NCI-H1105 treated with DMSO at 0.1 percent for 48 hours (cell line): ENCODE data around the gene SDK2.

ENCODE experiments used
- DNase-seq: peaks from one replicate; lab custom pipeline; 2025; lab: John Stamatoyannopoulos, UW

Gene SDK2

DNA sequence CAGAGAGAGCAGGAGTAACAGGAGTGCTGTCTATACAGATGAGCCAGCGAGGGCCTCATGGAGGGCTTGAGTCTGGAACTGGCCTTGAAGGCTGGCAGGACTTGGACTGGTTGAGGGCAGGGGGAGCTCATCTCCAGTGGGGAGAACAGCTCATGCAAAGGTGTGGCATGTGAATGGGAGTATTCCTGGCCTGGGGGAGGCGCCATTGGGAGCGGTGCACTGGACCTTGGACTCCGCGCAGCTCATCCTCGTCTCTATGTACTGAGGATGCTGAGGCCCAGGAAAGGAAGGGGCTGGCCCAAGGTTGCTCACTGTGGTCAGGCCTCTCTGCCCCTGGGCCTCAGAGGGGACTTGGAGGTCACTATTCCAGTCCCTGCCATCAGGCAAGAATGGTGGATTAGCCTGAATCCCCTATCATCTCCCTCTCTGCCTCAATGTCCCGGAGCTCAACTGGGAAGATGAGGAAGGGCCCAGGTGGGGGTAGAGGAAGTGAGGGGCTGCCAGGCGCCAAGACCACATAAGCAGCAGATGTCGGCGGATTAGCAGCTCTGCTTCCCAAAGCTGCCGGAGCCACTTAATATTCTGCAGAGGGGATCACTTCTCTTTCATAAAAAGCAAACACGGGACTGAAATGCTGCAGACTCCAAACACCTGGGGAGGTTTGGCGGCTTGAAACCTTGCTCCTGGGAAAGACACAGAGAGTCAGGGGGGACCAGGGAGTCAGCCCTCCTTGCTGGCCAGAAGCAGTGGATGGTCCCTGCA, 88.9 kb downstream of the SDK2 start:
- DNase-seq, result no peak

DNA sequence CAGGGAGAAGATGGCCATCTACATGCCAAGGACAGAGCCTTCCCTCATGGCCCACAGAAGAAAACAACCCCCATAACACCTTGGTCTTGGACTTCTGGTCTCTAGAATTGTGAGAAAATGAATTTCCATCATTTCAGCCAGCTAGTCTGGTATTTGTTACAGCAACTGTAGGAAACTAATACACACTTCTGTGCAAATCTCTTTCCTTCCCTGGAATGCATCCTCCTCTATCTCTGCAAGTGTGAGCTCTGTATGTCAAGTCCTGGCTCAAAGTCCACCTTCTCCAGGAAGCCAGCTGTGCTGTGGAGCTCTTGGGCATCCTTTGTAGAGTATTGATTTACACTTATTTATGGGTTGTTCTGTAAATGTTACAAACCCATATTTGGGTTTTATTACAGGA, 89.7 kb downstream of the SDK2 start:
- no peak for DNase-seq

DNA sequence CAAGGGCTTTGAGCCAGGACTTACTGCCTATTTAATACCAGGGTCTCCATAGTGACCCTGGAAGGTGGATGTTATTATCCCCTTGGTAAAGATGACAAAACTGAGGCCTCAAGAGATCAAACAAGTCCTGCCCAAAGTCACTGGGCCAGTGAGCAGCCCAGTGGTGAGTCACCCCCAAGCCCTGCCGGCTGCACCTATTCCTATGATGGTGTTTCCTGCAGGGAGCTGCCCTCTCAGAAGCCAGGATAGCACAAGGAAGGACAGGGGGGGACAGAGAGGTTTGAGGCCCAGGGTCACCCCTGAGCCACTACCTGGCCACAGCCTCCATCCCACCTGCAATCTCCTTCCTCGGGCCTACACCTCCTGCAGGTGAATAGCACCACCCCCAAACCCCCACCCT, 90.9 kb downstream of the SDK2 start:
- DNase-seq, result no peak

DNA sequence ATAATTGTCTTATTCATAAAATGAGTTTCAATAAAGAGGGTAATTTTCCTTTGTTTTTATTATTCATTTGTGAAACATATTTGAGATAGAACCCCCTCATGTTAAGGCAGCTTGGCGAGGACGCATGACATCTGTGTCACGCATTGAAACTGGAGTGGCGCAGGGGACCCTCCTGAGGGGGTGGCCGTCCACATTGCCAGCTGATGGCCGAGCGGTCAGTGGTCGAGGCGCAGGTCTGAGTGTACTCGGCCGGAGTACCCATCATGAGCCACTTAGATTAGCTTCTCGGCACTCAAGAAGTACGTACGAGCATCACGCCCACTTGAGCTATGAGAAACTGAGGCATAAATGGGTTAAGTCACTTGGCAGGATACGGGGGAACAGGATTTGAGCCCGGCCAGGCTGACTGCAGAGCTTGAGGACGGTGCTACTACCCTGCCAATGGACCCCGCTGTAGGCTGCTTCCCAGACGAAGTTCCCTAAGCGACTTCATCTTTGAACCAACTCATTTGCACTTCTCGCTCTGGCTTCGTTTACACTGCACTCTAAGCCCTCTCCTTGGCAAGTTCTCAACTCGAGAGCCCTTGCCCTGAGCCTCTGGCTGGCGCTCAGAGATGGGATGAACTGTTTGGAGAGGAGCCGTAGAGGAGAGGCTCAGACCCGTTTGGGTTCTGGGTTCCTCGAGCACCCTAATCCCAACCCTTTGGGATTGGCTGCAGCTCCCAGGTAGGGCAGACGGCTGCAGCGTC, 91.8 kb downstream of the SDK2 start:
- no peak for DNase-seq

DNA sequence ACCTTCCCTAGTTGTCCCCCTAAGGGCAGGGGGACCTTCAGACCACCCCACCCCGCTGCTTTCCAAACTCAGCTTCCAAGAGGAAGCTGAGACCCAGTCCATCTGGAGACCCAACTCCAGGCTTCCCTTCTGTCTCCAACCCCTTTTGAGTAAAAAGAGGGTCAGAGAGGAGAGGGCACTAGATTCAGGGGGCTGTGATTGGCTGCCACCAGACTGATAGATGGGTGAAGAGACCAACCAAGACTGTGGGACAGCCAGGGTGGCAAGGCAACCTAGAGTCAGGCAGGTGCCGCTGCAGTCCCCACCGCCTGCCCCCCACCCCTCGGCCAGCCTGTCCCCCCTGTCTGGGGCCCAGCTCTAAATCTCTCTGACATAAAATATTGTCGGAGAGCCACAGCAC, 92.5 kb downstream of the SDK2 start:
- DNase-seq, result no peak

DNA sequence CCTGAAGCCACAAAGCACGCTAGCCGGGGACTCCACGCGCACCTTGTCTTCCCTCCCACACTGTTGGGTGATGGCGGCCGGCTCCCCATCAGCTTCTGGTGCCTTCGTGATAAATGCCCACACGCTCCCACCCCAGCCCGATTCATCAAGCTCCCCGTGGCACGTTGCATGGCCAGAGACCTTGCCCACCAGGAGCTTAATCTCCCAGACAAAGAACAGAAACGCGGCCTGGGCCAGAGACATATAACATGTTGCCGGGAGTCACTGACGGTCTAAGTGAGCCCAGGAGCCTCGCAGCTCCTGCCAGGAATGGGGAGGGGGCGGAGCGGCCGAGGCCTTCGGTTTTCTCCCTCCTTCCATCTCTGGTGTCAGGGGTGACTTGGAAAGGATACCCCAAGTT, 93.1 kb downstream of the SDK2 start:
- DNase-seq, result no peak

DNA sequence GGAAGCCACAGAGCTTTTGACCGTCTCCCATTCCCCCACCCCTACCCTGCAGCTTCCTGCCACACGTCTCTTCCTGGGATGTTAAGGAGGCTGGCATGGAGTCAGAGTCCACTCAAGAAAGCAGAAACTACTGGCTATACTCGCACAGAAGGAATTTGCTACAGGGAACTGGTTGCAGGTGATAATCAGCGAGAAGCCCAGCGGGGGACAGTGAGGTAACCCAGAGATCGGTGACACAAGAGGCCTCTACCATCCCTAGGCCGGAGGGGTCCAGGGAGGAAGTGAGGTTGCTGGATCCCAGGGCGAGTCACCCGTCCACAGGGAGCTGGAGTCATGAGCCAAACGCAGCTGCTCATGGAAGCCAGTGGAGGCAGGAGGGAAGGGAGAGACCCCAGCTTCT, 93.7 kb downstream of the SDK2 start:
- DNase-seq, result no peak

DNA sequence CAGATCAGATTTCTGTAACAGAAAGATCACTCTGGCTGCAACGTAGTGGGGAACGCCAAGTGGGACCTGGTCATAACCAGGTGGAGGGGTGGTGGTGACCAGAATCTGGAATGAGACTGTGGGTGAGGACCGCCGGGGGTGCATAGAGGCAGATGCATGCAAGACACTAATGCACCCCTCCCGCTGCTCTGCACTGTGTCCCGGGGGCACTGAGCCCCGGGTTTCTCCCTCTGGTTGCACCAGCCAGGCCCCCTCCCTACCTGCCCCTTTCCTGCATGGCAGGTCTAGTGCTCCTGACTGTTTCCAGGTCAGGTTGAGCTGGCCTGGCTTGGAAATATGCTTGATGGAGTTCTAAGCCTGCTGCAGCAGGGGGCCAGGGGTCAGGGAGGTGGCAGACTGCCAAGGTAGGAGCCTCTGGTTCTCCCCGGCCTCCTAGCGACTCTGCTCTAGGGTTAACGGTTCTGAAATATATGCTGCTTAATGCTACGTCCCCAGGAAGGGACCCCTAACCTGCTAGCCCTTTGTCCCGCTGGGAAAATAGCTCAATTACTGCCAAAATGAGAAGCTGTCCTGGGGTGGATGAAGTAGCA, 94.3 kb downstream of the SDK2 start:
- no peak for DNase-seq

DNA sequence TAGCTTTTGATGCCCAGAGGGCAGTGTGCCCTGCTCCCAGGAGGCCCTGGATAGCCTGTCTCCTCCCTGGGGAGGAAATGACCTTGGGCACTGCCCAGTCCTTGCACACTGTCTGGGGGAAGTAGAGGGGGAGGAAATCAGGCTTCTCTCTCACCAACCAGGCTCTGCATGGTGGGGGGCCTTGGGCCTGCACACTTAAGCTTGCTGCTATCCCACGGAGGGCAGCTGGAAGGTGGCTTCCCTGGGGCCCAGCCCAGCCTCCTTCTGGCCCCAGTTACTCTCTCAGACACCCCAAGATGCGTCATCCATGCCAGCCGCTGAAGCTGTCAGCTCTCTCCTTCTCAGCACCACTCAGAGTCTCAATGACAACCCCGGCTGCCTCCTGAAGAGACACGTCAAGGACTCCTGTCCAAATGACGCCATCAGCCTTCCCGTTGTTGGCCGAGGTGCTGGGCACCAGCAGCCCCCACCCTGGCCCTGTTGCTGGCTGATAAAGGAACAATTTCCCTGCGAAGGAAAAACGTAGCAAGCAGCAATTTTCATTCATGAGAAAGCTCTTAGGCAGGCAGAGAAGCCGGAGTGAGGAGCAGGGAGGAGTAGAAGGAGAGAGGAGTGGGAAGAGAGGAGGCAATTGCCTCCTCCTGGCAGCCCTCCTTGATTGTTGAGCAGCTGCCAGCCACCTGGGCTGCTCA, 95.5 kb downstream of the SDK2 start:
- DNase-seq, result no peak

DNA sequence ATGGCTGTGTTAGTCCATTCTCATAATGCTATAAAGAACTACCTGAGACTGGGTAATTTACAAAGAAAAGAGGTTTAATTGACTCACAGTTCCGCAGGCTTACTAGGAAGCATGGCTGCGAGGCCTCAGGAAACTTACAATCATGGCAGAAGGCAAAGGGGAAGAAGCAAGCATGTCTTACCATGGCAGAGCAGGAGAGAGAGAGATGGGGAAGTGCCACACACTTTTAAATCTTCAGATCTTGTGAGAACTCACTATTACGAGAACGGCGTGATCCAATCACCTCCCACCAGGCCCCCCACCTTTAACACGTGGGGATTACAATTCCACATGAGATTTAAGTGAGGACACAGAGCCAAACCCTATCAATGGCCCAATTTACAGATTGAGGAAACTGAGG, 96.5 kb downstream of the SDK2 start:
- no peak for DNase-seq

DNA sequence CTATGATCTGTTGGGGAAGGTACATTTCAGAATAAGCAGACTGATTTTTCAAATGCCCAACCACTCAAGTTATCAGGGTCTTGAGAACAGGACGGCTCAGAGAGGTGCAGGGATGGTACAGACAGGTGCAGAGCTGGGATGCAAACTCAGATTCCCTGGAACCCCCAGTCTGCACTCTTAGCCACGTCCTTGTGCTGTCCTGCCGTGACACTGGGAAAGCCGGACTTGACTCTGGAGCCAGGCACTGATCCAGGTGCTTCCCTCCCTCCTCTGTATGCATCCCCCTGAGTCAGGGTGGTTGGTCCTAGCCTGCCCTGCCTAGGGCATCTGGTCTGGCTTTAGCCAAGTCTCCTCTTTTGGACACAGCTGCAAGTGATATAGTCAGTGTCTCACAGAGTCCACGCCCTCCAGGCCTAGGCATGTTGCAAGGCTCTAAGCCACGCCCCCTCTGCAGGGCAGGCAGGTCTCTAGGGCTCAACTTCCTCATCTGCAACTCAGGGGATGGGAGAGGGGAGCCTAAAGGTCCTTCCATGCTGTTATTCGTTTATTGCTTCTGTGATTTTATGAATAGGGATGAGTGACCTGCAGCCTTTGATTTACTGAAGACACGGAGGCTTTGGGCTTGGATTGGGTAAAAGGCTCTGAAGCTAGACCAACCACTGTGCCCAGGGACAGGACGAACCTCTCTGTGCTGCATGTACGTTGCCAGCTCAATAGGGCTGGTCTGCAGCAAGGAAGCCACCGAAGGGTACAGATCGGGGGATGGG, 97.3 kb downstream of the SDK2 start:
- DNase-seq, result no peak

DNA sequence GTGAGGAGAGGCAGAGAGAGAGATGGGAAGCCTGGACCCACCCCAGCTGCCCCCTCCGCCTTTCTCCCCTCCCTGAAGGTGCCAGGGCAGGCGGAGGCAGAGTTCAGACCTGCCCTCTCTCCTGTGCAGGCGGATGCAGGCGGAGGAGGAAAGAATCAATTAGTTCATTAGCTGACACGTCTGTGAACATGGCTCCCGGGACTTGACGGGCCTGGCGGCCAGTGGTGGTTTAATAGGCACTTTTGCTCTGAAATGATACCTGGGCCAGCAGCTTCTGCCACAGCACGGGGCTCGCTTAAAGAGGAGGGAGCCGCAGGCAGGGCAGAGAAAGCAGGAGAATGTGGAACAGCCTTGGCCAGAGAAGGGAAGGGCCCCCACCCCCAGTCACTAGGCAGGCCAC, 98.1 kb downstream of the SDK2 start:
- peak; percentile 32 for DNase-seq

DNA sequence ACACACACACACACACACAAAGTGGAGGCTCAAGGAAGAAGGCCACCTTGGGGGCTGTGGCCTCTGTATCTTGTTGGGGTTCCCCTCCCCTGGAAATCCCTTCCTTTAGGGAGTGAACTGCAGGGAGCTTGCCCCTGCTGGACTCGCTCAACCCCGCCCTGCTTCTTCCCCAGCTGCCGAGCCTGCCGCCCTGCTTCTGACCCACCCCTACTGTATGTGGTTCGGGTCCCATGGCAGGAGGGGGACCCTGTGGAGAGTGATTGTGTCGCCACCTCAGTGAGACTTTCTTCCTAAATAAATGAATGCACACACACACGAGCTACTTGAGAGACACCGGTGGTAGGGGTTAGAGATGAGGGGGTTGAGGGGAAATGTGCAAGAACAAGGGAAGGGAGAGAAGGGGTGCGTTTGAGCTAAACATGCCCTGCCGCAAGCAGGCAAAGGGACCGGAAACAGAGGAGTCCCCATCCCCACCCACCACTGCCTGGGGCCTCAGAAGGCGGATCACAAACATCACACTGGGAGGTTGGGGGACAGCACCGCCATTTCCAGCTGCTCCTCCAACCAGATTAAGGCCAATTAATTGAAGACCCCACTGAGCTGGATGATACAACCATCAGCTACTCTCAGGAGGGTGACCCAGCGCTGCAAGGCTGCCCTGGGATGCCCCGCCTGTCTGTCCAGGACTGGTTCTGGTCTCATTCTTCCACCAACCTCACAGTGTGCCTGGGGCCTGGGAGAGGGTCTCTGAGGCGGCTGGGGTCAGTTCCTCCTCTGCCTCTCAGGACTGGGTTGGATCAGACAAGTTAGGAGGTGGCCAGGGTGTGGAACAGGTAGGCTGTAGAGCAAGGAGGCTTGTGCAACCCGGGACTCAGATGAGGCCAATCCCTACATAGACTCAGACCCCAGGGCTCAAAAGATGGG, 98.9 kb downstream of the SDK2 start:
- no peak for DNase-seq

DNA sequence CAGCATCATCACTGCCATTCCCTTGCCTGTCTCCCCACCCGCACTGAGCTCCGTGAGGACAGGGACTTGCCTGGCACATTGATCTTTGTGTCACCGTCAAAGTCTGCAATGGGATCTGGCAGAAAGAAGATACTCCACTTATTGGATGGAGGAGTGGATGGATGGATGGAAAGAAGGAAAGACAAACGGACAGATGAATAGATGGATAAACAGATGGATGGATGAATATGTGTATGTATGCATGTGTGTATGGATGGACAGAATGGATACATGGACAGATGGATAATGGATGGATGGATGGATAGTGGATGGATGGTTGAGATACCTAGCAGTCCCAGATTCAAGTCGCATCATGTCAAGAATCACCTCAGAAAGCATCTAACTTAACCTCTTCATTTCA, 99.9 kb downstream of the SDK2 start:
- no peak for DNase-seq

DNA sequence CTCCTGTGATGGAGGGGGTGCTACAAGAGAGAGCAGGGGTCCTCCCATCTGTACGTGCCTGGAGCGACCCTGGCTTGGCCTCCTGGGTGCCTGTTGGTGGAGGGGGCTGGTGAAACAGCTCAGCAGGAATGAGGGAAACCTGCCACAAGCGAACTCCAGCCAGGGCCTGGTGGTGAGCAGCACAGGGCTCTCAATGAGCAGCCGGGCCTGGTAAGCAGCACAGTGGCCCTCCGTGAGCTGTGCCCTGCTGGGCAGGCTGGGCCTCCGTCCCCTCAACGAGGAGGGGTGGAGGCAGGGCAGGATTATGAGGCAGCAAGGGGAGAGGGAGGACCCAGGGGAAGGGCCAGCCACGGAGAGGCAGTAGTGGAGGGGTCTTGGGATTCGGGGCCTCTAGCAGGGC, 101.9 kb downstream of the SDK2 start:
- DNase-seq, result no peak

DNA sequence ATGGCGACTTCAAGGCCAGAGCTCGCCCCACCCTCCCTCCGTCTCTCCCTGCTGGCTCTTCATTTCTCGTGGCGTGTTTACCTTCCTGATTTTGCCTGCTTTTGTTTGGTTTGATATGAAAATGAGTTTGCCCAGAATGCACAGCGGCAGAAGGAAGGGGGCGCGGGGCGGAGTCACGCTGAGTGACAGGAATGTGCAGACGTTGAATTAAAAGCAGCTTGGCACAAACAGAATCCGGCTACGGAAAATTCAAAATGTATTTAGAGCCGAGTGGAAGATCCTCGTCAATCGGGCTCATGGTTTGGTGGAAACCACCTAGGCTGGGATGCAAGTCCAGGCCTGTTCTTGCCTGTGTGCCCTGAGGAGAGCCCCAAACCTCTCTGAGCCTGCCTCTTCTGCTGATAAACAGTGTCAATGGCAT, 102.7 kb downstream of the SDK2 start:
- no peak for DNase-seq

DNA sequence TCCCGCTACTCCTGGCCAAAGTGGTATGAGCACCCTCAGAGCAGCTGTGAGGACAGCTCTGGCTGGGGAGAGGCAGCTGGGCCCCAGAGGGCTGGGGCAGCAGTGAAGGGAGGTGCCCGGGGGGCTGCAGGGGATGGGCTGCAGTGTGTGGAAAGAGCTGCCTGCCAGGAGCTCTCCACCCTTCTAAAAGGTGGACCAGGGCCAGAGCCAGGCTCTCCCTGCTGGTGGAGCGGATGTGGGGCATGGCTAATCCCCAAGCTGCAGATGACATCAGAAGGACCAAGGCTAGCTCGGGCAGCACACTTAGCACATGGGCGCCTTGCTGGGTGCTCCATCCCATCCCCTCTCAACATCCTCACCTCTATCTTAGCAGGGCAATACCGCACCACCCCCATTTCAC, 103.1 kb downstream of the SDK2 start:
- no peak for DNase-seq

DNA sequence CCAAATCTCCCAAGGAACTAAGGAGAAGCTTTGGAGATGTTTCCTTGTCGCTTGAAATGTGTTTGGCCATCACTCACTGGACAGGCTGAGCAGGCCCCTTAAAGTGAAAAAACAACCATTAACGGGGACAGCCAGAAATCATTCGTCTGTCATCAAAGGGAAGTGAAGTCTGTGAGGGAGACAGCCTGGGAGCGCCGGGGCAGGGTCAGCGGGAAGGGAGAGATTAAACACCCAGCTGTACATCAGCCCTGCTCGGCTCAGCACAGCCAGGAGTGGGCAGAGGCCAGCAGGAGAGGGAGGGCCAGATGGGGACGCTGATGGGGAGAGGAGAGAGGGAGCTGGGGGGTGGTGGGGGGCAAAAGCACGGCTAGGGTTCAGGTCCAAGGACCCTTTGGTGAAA, 105.1 kb downstream of the SDK2 start:
- DNase-seq, result no peak

DNA sequence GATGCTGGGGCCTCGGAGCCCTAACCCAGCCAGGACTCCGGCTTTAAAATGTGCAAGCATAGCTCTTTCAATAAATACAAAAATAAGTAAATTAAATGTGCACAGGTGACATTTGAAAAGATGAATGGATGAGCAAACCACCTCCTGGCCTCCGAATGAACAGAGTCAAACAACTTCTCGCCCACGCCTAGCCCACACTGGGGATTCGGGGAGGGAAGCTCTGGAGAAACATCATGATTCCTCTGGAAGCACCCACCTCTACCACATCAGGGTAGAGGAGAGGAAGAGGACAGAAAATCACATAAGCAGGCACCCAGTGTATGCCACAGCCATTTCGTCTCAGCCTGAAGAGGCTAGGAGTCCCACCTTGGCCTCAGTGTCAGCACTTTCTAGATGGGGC, 105.8 kb downstream of the SDK2 start:
- no peak for DNase-seq

DNA sequence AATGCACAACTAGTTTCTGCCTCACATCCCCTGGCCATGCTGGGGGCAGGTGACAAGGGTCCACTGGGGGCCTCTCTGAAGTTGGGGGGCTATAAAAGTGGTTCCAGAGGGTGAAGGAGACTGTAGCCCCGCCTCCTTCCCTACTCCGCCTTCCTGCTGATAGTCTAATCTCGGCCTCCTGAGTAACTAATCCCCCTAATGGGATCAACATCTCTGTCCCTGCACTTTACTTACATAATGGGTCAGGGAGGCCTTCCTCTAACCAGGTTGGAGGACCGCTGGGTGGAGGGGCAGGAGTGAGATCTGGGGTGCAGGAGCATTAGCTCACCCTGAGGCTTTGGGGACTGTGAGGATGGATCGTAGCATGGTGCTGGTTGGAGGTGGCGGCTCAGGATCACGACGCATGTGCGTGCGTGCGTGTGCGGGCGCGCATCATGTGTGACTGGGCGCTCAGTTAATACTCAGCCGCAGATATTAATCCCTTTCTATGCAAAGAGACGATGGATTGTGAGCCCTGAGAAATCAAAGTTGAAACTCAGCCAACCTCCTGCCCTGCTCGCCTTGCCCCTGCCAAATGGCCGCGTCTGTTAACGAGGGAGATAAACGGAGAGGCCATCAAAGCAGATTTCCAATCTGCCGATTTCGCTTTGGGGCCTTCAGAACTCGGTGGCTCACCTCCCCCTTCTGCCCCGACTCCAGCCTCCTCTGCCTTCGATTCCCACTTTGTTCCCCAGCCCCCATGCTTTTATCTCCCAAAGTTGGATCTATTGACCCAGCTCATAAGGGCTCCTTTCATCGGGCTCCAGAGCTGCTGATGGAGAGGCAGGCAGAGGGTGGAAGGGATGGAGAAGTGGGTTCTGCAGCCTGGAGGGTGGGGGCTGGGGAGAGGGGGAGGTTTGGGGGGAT, 107.3 kb downstream of the SDK2 start:
- peak; percentile 2 for DNase-seq
